Neural cell (in vitro differentiated cells): ENCODE results near the gene PKNOX2. TPM values are rescaled to one million over a fixed set of nuclear protein-coding genes. Genes with fewer than 3 reads are reported as not detected.

ENCODE experiments used
- H2AFZ ChIP-seq: fragments of 200-600, 300-800 bp; sonication (generic), shearing (Covaris generic); 2 replicates; pipeline ENCODE4 v1.6.0; 2014; ENCODE audit warnings: low read depth, mild to moderate bottlenecking, antibody characterized with exemption, low read length, moderate library complexity
- H3F3A ChIP-seq: fragments of 200-600 bp; shearing (Covaris generic); 2 replicates; pipeline ENCODE4 v1.6.1; 2016; ENCODE audit warnings: mild to moderate bottlenecking, moderate library complexity, mixed read lengths, antibody characterized with exemption, low read length; ENCODE audit not compliant: insufficient read depth, poor library complexity, severe bottlenecking
- H3K27ac ChIP-seq: fragments of 200-600, 300-800 bp; sonication (generic), shearing (Covaris generic); 2 replicates; pipeline ENCODE4 v1.5.1; 2014; ENCODE audit warnings: mild to moderate bottlenecking, low read length, moderate library complexity
- H3K27me3 ChIP-seq: fragments of 300-800, 200-600 bp; sonication (generic), shearing (Covaris generic); 2 replicates; pipeline ENCODE4 v1.6.0; 2014; ENCODE audit warnings: mild to moderate bottlenecking, low read depth, low read length, moderate library complexity; ENCODE audit not compliant: insufficient read depth
- H3K36me3 ChIP-seq: fragments of 300-800, 200-600 bp; sonication (generic), shearing (Covaris generic); 2 replicates; pipeline ENCODE4 v1.5.1; 2014; ENCODE audit warnings: mild to moderate bottlenecking, antibody characterized with exemption, low read length, moderate library complexity; ENCODE audit not compliant: insufficient read depth
- H3K4me2 ChIP-seq: fragments of 300-800, 200-600 bp; sonication (generic), shearing (Covaris generic); 2 replicates; pipeline ENCODE4 v1.6.0; 2014; ENCODE audit warnings: mild to moderate bottlenecking, low read length
- H3K4me3 ChIP-seq: fragments of 300-800, 200-600 bp; sonication (generic), shearing (Covaris generic); 2 replicates; pipeline ENCODE4 v1.5.1; 2014; ENCODE audit warnings: mild to moderate bottlenecking, low read length, moderate library complexity
- H3K79me2 ChIP-seq: fragments of 200-600 bp; shearing (Covaris generic); replicated peaks from 2 replicates; pipeline ENCODE4 v1.6.0; 2014; ENCODE audit warnings: mild to moderate bottlenecking, low read length, moderate library complexity; ENCODE audit not compliant: insufficient read depth
- H3K9ac ChIP-seq: fragments of 300-800, 200-600 bp; sonication (generic), shearing (Covaris generic); 2 replicates; pipeline ENCODE4 v1.6.1; 2016; ENCODE audit warnings: mild to moderate bottlenecking, low read length, mixed read lengths
- H3K9me2 ChIP-seq: fragments of 200-600 bp; shearing (Covaris generic); 2 replicates; pipeline ENCODE4 v1.6.1; 2016; ENCODE audit warnings: mild to moderate bottlenecking, low read length, mixed read lengths; ENCODE audit not compliant: insufficient read depth
- H3K9me3 ChIP-seq: fragments of 200-600, 300-800 bp; sonication (generic), shearing (Covaris generic); 2 replicates; pipeline ENCODE4 v1.6.1; 2016; ENCODE audit warnings: mild to moderate bottlenecking, mixed run types, low read length, moderate library complexity, mixed read lengths
- H4K20me1 ChIP-seq: fragments of 200-600 bp; shearing (Covaris generic); 2 replicates; pipeline ENCODE4 v1.6.1; 2016; ENCODE audit warnings: mild to moderate bottlenecking, mixed run types; ENCODE audit not compliant: insufficient read depth
- CTCF ChIP-seq: fragments of 450-650 bp; IDR thresholded peaks from 2 replicates; pipeline ENCODE4 v1.5.1; 2014; ENCODE audit warnings: antibody characterized with exemption, mild to moderate bottlenecking, moderate library complexity; ENCODE audit not compliant: poor library complexity, severe bottlenecking
- EP300 ChIP-seq: fragments of 450-650 bp; conservative IDR thresholded peaks from 2 replicates; pipeline ENCODE4 v1.6.1; 2014; ENCODE audit warnings: antibody characterized with exemption, mild to moderate bottlenecking, moderate library complexity; ENCODE audit not compliant: poor library complexity, severe bottlenecking
- EZH2 ChIP-seq: fragments of 200-600, 300-800 bp; shearing (Covaris generic), sonication (generic); IDR thresholded peaks from 2 replicates; pipeline ENCODE4 v1.6.1; 2014; ENCODE audit warnings: antibody characterized with exemption, low read length, borderline replicate concordance, mild to moderate bottlenecking; ENCODE audit not compliant: insufficient read depth, poor library complexity, severe bottlenecking
- MXI1 ChIP-seq: fragments of 450-650 bp; conservative IDR thresholded peaks from 2 replicates; pipeline ENCODE4 v1.6.1; 2014; ENCODE audit warnings: antibody characterized with exemption, mild to moderate bottlenecking; ENCODE audit not compliant: poor library complexity, severe bottlenecking
- POLR2AphosphoS5 ChIP-seq: IDR thresholded peaks from 2 replicates; pipeline ENCODE4 v1.6.1; 2012
- RAD21 ChIP-seq: fragments of 450-650 bp; conservative IDR thresholded peaks from 2 replicates; pipeline ENCODE4 v1.6.1; 2014; ENCODE audit warnings: antibody characterized with exemption, mild to moderate bottlenecking, moderate library complexity
- REST ChIP-seq: IDR thresholded peaks from 2 replicates; pipeline ENCODE4 v1.6.1; 2012; ENCODE audit warnings: borderline replicate concordance
- SMC3 ChIP-seq: fragments of 450-650 bp; conservative IDR thresholded peaks from 2 replicates; pipeline ENCODE4 v1.6.1; 2014; ENCODE audit warnings: antibody characterized with exemption, mild to moderate bottlenecking, moderate library complexity; ENCODE audit not compliant: poor library complexity
- TAF1 ChIP-seq: IDR thresholded peaks from 2 replicates; pipeline ENCODE4 v1.6.1; 2012; ENCODE audit warnings: low read depth
- polyA plus RNA-seq: library from polyadenylated mRNA; depleted of rRNA; stranded (reverse); fragments of >200 nt; gene quantifications from 2 replicates; pipeline ENCODE4 v1.2.3, GENCODE V29; 2014

PKNOX2 gene
- polyA plus RNA-seq, 1 donor from 2014 or later: 0.99 TPM

GRCh38 chr11:125171974-125172373, 7.4 kb downstream of the PKNOX2 start:
- Histone ChIP-seq H3K27ac (no peak overlapping the region), H3K9me3 (no peaks in the 10 kb centered on the region), H3K27me3 (no peaks in the 10 kb centered on the region), H2AFZ (no peak overlapping the region), H3K4me2 (no peak overlapping the region), H3K9me2 (no peaks in the 10 kb centered on the region), H3K79me2 (peaks cover 53% of the 10 kb centered on the region), H3K4me3 (no peak overlapping the region), H3F3A (no peaks in the 10 kb centered on the region), H3K9ac (no peak overlapping the region), H4K20me1 (no peaks in the 10 kb centered on the region), H3K36me3 (no peaks in the 10 kb centered on the region)
- TF ChIP-seq EZH2 (no peak), TAF1 (no peak), POLR2AphosphoS5 (no peak), REST (no peak), SMC3 (no peak), RAD21 (no peak), MXI1 (no peak), CTCF (no peak), EP300 (no peak)

- Histone ChIP-seq H3K79me2 (peaks cover 44% of the 10 kb centered on the region), H3K4me2 (no peak overlapping the region), H3K9me2 (no peaks in the 10 kb centered on the region), H3K4me3 (no peak overlapping the region), H3K36me3 (no peaks in the 10 kb centered on the region), H4K20me1 (no peaks in the 10 kb centered on the region), H2AFZ (no peak overlapping the region), H3F3A (no peaks in the 10 kb centered on the region), H3K9ac (no peak overlapping the region), H3K27ac (no peak overlapping the region), H3K27me3 (no peaks in the 10 kb centered on the region), H3K9me3 (no peaks in the 10 kb centered on the region)
- no peak for TF ChIP-seq REST
- no peak for TF ChIP-seq SMC3
- no peak for TF ChIP-seq CTCF
- no peak for TF ChIP-seq EZH2
- no peak for TF ChIP-seq RAD21
- TF ChIP-seq POLR2AphosphoS5: no peak
- no peak for TF ChIP-seq TAF1
- TF ChIP-seq EP300: no peak
- no peak for TF ChIP-seq MXI1
Observed at GRCh38 chr11:125173027-125173426, 8.5 kb downstream of the PKNOX2 start.
